ENCODE data around the gene CD177. TPM values are rescaled to one million over a fixed set of nuclear protein-coding genes. Genes with fewer than 3 reads are reported as not detected.
A peak's percentile ranks its signal among the peaks of the same experiment; 100 is the strongest.
"Not testable (repeated sequence)": the region's sequence is repeated elsewhere in the genome, so short reads cannot be mapped to it uniquely, and the experiment has no call there.

The CD177 gene
- total RNA-seq, 1 experiment from 2014 or later: not detected

- Histone ChIP-seq H3K9ac (ENCODE audit: low read length) (no peak overlapping the region), H3K4me3 (ENCODE audit: low read length) (no peak overlapping the region), H2AFZ (ENCODE audit: low read length) (no peak overlapping the region), H3K4me2 (ENCODE audit: low read depth, low read length, poor library complexity, severe bottlenecking) (no peak overlapping the region), H3K4me1 (ENCODE audit: low read length) (no peaks in the 10 kb centered on the region), H4K20me1 (ENCODE audit: insufficient read depth, low read depth, low read length) (no peaks in the 10 kb centered on the region), H3K9me2 (replicated peaks; ENCODE audit: insufficient read depth, low read length) (no peaks in the 10 kb centered on the region), H3K9me3 (ENCODE audit: low read length) (no peaks in the 10 kb centered on the region), H3K27me3 (ENCODE audit: low read length) (no peaks in the 10 kb centered on the region), H3K36me3 (ENCODE audit: insufficient read depth, low read length) (no peaks in the 10 kb centered on the region), H3K79me2 (ENCODE audit: low read length) (no peaks in the 10 kb centered on the region), H3K27ac (ENCODE audit: low read length) (no peak overlapping the region)
- DNase-seq: no peak
Observed at GRCh38 chr19:43313711-43314495, 39.6 kb upstream of the CD177 start.

GRCh38 chr19:43315851-43316250, 37.6 kb upstream of the CD177 start:
- DNase-seq: no peak
- H3K4me1 ChIP-seq (ENCODE audit: low read length): no peaks in the 10 kb centered on the region
- no peaks in the 10 kb centered on the region for H3K9me2 ChIP-seq (replicated peaks; ENCODE audit: insufficient read depth, low read length)
- no peaks in the 10 kb centered on the region for H4K20me1 ChIP-seq (ENCODE audit: insufficient read depth, low read depth, low read length)
- H3K79me2 ChIP-seq (ENCODE audit: low read length): no peaks in the 10 kb centered on the region
- no peaks in the 10 kb centered on the region for H3K9me3 ChIP-seq (ENCODE audit: low read length)
- H3K27me3 ChIP-seq (ENCODE audit: low read length): no peaks in the 10 kb centered on the region
- no peak overlapping the region for H3K9ac ChIP-seq (ENCODE audit: low read length)
- no peak overlapping the region for H3K4me3 ChIP-seq (ENCODE audit: low read length)
- no peak overlapping the region for H2AFZ ChIP-seq (ENCODE audit: low read length)
- H3K36me3 ChIP-seq (ENCODE audit: insufficient read depth, low read length): no peaks in the 10 kb centered on the region
- no peak overlapping the region for H3K27ac ChIP-seq (ENCODE audit: low read length)
- no peak overlapping the region for H3K4me2 ChIP-seq (ENCODE audit: low read depth, low read length, poor library complexity, severe bottlenecking)

- Histone ChIP-seq H3K4me3 (ENCODE audit: low read length) (no peak overlapping the region), H3K4me2 (ENCODE audit: low read depth, low read length, poor library complexity, severe bottlenecking) (no peak overlapping the region), H3K9me2 (replicated peaks; ENCODE audit: insufficient read depth, low read length) (no peaks in the 10 kb centered on the region), H3K27ac (ENCODE audit: low read length) (no peak overlapping the region), H3K9me3 (ENCODE audit: low read length) (no peaks in the 10 kb centered on the region), H3K36me3 (ENCODE audit: insufficient read depth, low read length) (no peaks in the 10 kb centered on the region), H3K4me1 (ENCODE audit: low read length) (no peaks in the 10 kb centered on the region), H2AFZ (ENCODE audit: low read length) (no peak overlapping the region), H4K20me1 (ENCODE audit: insufficient read depth, low read depth, low read length) (no peaks in the 10 kb centered on the region), H3K27me3 (ENCODE audit: low read length) (no peaks in the 10 kb centered on the region), H3K9ac (ENCODE audit: low read length) (no peak overlapping the region), H3K79me2 (ENCODE audit: low read length) (no peaks in the 10 kb centered on the region)
- peak; percentile 65 for DNase-seq
Observed at GRCh38 chr19:43316591-43317319, 36.7 kb upstream of the CD177 start.

- Histone ChIP-seq H3K36me3 (ENCODE audit: insufficient read depth, low read length) (no peaks in the 10 kb centered on the region), H3K9ac (ENCODE audit: low read length) (no peak overlapping the region), H3K4me1 (ENCODE audit: low read length) (no peaks in the 10 kb centered on the region), H3K9me2 (replicated peaks; ENCODE audit: insufficient read depth, low read length) (no peaks in the 10 kb centered on the region), H3K79me2 (ENCODE audit: low read length) (no peaks in the 10 kb centered on the region), H3K4me3 (ENCODE audit: low read length) (no peak overlapping the region), H3K27ac (ENCODE audit: low read length) (no peak overlapping the region), H3K9me3 (ENCODE audit: low read length) (no peaks in the 10 kb centered on the region), H2AFZ (ENCODE audit: low read length) (no peak overlapping the region), H3K27me3 (ENCODE audit: low read length) (no peaks in the 10 kb centered on the region), H3K4me2 (ENCODE audit: low read depth, low read length, poor library complexity, severe bottlenecking) (no peak overlapping the region), H4K20me1 (ENCODE audit: insufficient read depth, low read depth, low read length) (no peaks in the 10 kb centered on the region)
- DNase-seq: peak; percentile 43
Observed at GRCh38 chr19:43318203-43318602, 35.3 kb upstream of the CD177 start.

GRCh38 chr19:43318796-43319314, 34.6 kb upstream of the CD177 start:
- Histone ChIP-seq H3K27me3 (ENCODE audit: low read length) (no peaks in the 10 kb centered on the region), H3K4me3 (ENCODE audit: low read length) (no peak overlapping the region), H3K9me3 (ENCODE audit: low read length) (no peaks in the 10 kb centered on the region), H3K9me2 (replicated peaks; ENCODE audit: insufficient read depth, low read length) (no peaks in the 10 kb centered on the region), H3K79me2 (ENCODE audit: low read length) (no peaks in the 10 kb centered on the region), H3K9ac (ENCODE audit: low read length) (no peak overlapping the region), H3K4me1 (ENCODE audit: low read length) (no peaks in the 10 kb centered on the region), H4K20me1 (ENCODE audit: insufficient read depth, low read depth, low read length) (no peaks in the 10 kb centered on the region), H3K27ac (ENCODE audit: low read length) (no peak overlapping the region), H2AFZ (ENCODE audit: low read length) (no peak overlapping the region), H3K36me3 (ENCODE audit: insufficient read depth, low read length) (no peaks in the 10 kb centered on the region), H3K4me2 (ENCODE audit: low read depth, low read length, poor library complexity, severe bottlenecking) (no peak overlapping the region)
- no peak for DNase-seq

- Histone ChIP-seq H3K79me2 (ENCODE audit: low read length) (no peaks in the 10 kb centered on the region), H3K4me1 (ENCODE audit: low read length) (no peaks in the 10 kb centered on the region)
Observed at GRCh38 chr19:43320546-43320945, 32.9 kb upstream of the CD177 start.

GRCh38 chr19:43326761-43327160, 26.7 kb upstream of the CD177 start:
- not testable (repeated sequence) for H3K27ac ChIP-seq (ENCODE audit: low read length); H3K36me3 ChIP-seq (ENCODE audit: insufficient read depth, low read length); H2AFZ ChIP-seq (ENCODE audit: low read length); H3K9me3 ChIP-seq (ENCODE audit: low read length); H3K4me2 ChIP-seq (ENCODE audit: low read depth, low read length, poor library complexity, severe bottlenecking); DNase-seq; H3K4me3 ChIP-seq (ENCODE audit: low read length); H3K4me1 ChIP-seq (ENCODE audit: low read length); H3K79me2 ChIP-seq (ENCODE audit: low read length); H3K27me3 ChIP-seq (ENCODE audit: low read length); H3K9ac ChIP-seq (ENCODE audit: low read length); H4K20me1 ChIP-seq (ENCODE audit: insufficient read depth, low read depth, low read length); H3K9me2 ChIP-seq (replicated peaks; ENCODE audit: insufficient read depth, low read length)

More at GRCh38 chr19:43320546-43320945, 32.9 kb upstream of the CD177 start:
- no peak overlapping the region for H3K9ac ChIP-seq (ENCODE audit: low read length)
- H4K20me1 ChIP-seq (ENCODE audit: insufficient read depth, low read depth, low read length): no peaks in the 10 kb centered on the region
- H2AFZ ChIP-seq (ENCODE audit: low read length): no peak overlapping the region
- no peaks in the 10 kb centered on the region for H3K9me2 ChIP-seq (replicated peaks; ENCODE audit: insufficient read depth, low read length)
- H3K36me3 ChIP-seq (ENCODE audit: insufficient read depth, low read length): no peaks in the 10 kb centered on the region
- H3K4me3 ChIP-seq (ENCODE audit: low read length): no peak overlapping the region
- no peak for DNase-seq
- no peaks in the 10 kb centered on the region for H3K9me3 ChIP-seq (ENCODE audit: low read length)
- H3K27ac ChIP-seq (ENCODE audit: low read length): no peak overlapping the region
- no peaks in the 10 kb centered on the region for H3K27me3 ChIP-seq (ENCODE audit: low read length)
- no peak overlapping the region for H3K4me2 ChIP-seq (ENCODE audit: low read depth, low read length, poor library complexity, severe bottlenecking)

GRCh38 chr19:43328561-43328960, 24.9 kb upstream of the CD177 start:
- H3K9me3 ChIP-seq (ENCODE audit: low read length); H3K9me2 ChIP-seq (replicated peaks; ENCODE audit: insufficient read depth, low read length); DNase-seq; H3K79me2 ChIP-seq (ENCODE audit: low read length); H4K20me1 ChIP-seq (ENCODE audit: insufficient read depth, low read depth, low read length); H3K27me3 ChIP-seq (ENCODE audit: low read length); H3K4me2 ChIP-seq (ENCODE audit: low read depth, low read length, poor library complexity, severe bottlenecking); H3K36me3 ChIP-seq (ENCODE audit: insufficient read depth, low read length); H2AFZ ChIP-seq (ENCODE audit: low read length); H3K4me3 ChIP-seq (ENCODE audit: low read length); H3K9ac ChIP-seq (ENCODE audit: low read length); H3K4me1 ChIP-seq (ENCODE audit: low read length); H3K27ac ChIP-seq (ENCODE audit: low read length): not testable (repeated sequence)

All from Karpas-422 (cell line).